Putamen (tissue), 1 donor: ENCODE data around the gene VEGFA.

Experiments used
- DNase-seq: peaks from one replicate; pipeline ENCODE4 v3.0.0-alpha.2; 2016; ENCODE audit warnings: low spot score

The VEGFA gene

DNA sequence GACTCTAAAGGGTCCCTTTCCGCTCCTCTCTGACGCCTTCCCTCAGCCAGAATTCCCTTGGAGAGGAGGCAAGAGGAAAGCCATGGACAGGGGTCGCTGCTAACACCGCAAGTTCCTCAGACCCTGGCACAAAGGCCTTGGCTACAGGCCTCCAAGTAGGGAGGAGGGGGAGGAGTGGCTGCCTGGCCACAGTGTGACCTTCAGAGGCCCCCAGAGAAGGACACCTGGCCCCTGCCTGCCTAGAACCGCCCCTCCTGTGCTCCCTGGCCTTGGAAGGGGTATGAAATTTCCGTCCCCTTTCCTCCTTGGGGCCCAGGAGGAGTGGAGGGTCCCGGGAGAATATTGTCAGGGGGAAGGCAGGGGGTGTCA is 2.7 kb downstream of the VEGFA start:
- DNase-seq = peak; percentile 22

DNA sequence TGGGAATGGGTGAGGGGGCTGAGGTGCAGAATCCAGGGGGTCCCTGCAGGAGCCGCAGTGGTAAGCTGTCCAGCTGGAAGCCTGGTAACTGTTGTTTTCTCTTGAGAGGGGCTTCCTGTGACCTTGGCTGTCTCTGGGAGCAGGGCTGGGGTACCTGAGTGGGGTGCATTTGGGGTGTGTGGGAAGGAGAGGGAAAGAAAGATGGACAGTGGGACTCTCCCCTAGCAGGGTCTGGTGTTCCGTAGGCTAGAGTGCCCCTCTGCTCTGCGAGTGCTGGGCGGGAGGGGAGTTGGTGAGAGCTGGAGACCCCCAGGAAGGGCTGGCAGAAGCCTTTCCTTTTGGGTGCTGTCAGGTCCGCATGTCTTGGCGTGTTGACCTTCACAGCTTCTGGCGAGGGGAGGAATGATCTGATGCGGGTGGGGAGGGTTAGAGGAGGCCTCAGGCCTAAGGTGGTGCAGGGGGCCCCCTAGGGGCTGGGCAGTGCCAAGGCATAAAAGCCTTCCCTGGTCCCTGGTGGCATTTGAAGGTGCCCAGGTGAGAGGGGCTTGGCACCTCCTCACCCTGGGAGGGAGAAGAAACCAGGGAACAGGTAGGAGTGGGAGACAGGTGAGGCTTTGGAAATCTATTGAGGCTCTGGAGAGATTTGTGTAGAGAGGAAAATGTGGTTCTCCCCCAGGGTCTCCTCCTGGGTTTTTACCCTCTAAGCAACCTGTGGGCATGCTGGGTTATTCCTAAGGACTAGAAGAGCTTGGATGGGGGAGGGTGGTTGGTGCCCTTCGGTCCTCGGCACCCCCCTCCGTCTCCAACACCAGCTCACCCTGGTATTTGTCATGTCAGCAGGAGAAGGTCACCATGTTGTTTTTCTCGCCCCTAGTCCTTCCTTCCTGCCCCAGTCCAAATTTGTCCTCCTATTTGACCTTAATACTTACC is 3.3 kb downstream of the VEGFA start:
- no peak for DNase-seq

DNA sequence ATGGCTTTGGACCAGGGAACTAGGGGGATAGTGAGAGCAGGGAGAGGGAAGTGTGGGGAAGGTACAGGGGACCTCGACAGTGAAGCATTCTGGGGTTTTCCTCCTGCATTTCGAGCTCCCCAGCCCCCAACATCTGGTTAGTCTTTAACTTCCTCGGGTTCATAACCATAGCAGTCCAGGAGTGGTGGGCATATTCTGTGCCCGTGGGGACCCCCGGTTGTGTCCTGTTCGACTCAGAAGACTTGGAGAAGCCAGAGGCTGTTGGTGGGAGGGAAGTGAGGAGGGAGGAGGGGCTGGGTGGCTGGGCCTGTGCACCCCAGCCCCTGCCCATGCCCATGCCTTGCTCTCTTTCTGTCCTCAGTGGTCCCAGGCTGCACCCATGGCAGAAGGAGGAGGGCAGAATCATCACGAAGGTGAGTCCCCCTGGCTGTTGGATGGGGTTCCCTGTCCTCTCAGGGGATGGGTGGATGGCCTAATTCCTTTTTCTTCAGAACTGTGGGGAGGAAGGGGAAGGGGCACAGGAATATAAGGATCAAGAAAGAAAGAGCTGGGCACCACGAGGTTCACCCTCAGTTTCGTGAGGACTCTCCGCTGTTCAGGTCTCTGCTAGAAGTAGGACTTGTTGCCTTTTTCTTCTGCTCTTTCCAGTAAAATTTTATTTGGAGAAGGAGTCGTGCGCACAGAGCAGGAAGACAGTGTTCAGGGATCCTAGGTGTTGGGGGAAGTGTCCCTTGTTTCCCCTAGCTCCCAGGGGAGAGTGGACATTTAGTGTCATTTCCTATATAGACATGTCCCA is 4.2 kb downstream of the VEGFA start:
- no peak for DNase-seq

DNA sequence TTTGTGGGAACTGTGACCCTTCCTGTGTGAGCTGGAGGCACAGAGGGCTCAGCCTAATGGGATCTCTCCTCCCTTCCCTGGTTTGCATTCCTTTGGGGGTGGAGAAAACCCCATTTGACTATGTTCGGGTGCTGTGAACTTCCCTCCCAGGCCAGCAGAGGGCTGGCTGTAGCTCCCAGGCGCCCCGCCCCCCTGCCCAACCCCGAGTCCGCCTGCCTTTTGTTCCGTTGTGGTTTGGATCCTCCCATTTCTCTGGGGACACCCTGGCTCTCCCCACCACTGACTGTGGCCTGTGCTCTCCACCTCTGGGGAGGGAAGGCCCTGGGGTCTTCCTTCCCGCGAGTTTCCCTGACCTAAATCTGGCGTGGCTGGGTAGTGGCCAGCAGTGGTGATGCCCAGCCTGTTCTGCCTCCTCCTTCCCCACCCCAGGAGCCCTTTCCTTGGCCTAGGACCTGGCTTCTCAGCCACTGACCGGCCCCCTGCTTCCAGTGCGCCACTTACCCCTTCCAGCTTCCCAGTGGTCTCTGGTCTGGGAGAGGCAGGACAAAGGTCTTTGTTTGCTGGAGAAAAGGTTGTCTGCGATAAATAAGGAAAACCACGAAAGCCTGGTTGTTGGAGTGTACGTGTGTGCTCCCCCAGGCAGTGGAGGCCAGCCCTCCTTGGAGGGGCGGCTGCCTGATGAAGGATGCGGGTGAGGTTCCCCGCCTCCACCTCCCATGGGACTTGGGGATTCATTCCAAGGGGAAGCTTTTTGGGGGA is 4.9 kb downstream of the VEGFA start:
- peak; percentile 52 for DNase-seq

DNA sequence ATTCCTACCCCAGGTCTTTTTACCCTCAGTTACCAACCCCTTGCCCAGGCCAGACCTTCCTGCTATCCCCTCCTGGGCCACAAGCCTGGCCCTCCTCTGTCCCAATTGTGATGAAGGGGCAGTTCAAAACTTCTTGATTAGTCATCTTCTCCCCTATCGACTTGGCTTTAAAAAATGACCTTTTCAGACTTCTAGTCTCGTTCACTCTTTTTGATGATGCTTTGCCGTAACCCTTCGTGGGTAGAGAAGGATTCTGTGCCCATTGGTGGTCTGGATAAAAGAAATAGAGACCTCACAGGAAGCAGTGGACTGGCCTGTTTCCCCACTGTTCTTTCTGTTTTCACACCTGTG is 5.5 kb downstream of the VEGFA start:
- no peak for DNase-seq

DNA sequence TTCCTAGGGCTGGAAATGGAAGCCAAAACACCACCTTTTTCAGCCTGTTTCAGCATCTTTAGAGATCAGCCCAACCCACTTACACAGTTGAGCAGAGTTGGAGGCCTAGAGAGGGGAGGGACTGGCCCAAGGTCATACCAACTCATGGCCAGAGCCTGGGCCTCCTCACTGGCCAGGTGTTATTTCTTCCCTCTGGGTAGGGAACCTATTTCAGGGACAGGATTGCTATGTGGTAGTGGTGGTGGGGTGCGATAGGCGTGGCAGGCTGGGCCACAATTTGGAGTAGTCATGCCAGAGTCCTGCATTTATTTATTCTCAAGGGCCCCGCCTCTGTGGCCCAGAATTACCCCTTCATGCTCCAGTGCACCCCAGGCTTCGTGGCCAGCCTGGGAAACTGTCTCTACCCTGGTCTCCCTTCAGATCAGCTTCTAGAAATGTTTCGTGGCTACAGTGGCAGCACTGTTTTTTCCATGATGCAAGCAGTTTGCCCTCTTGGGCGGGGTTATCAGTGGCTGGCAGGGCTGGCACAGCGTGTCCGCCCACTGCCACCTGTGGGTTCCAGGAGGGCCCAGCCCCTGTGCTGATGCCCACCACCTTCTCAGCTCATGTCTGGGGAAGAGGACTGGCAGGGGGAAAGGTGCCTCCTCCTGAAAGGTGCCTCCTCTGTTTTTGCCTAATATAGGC is 6.2 kb downstream of the VEGFA start:
- DNase-seq = no peak

DNA sequence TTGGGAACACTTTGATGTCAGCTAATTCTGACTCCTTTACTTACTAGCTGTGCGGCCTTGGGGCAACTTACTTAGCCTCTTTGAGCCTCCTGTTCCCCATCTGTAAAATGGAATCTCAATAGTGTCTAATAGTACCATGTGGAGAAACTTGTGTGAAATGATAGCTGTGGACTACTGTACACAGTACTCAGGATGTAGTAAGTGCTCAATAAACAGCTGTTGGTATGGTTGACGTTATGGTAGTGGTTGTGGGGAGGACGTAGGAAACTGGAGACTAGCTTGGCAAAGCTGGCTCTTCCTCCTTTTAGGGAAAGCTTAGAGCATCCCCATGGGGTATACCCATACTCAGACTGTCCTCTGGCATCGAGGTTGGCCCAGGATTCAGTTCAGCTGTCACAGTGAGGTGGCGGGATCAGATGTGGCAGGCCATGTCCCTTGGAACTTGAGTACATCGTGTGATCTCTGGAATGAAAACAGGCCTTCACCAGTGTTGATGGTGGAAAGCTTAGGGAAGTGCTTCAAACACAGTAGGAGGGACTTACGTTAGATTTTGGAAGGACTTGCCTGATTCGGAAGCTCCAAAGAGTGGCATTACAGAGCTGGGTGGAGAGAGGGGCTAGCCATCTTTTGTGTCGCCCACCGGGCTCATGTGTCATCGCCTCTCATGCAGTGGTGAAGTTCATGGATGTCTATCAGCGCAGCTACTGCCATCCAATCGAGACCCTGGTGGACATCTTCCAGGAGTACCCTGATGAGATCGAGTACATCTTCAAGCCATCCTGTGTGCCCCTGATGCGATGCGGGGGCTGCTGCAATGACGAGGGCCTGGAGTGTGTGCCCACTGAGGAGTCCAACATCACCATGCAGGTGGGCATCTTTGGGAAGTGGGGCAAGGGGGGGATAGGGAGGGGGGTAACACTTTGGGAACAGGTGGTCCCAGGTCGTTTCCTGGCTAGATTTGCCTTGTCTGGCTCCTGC is 7.1 kb downstream of the VEGFA start:
- no peak for DNase-seq

DNA sequence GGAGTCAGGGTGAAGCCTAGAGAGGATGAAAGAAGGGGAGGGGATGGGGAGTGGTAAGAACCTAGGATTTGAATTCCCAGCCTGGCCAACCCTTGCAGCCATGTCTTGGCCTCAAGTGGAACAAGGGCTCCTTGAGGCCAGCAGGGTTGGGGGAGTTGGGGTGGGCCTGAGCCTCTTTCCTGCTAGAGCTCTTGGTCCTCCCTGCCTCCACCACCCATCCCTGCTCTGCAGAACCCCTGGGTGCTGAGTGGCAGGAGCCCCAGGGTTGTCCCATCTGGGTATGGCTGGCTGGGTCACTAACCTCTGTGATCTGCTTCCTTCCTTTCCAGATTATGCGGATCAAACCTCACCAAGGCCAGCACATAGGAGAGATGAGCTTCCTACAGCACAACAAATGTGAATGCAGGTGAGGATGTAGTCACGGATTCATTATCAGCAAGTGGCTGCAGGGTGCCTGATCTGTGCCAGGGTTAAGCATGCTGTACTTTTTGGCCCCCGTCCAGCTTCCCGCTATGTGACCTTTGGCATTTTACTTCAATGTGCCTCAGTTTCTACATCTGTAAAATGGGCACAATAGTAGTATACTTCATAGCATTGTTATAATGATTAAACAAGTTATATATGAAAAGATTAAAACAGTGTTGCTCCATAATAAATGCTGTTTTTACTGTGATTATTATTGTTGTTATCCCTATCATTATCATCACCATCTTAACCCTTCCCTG is 8.3 kb downstream of the VEGFA start:
- DNase-seq = no peak

DNA sequence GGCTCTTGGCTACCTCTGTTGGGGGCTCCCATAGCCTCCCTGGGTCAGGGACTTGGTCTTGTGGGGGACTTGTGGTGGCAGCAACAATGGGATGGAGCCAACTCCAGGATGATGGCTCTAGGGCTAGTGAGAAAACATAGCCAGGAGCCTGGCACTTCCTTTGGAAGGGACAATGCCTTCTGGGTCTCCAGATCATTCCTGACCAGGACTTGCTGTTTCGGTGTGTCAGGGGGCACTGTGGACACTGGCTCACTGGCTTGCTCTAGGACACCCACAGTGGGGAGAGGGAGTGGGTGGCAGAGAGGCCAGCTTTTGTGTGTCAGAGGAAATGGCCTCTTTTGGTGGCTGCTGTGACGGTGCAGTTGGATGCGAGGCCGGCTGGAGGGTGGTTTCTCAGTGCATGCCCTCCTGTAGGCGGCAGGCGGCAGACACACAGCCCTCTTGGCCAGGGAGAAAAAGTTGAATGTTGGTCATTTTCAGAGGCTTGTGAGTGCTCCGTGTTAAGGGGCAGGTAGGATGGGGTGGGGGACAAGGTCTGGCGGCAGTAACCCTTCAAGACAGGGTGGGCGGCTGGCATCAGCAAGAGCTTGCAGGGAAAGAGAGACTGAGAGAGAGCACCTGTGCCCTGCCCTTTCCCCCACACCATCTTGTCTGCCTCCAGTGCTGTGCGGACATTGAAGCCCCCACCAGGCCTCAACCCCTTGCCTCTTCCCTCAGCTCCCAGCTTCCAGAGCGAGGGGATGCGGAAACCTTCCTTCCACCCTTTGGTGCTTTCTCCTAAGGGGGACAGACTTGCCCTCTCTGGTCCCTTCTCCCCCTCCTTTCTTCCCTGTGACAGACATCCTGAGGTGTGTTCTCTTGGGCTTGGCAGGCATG is 9.2 kb downstream of the VEGFA start:
- no peak for DNase-seq

DNA sequence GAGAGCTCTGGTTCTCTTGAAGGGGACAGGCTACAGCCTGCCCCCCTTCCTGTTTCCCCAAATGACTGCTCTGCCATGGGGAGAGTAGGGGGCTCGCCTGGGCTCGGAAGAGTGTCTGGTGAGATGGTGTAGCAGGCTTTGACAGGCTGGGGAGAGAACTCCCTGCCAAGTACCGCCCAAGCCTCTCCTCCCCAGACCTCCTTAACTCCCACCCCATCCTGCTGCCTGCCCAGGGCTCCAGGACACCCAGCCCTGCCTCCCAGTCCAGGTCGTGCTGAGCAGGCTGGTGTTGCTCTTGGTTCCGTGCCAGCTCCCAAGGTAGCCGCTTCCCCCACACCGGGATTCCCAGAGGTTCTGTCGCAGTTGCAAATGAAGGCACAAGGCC is 9.8 kb downstream of the VEGFA start:
- DNase-seq = no peak

DNA sequence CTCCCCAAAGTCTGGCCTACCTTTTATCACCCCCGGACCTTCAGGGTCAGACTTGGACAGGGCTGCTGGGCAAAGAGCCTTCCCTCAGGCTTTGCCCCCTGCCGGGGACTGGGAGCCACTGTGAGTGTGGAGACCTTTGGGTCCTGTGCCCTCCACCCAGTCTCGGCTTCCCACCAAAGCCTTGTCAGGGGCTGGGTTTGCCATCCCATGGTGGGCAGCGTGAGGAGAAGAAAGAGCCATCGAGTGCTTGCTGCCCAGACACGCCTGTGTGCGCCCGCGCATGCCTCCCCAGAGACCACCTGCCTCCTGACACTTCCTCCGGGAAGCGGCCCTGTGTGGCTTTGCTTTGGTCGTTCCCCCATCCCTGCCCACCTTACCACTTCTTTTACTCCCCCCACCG is 10.3 kb downstream of the VEGFA start:
- no peak for DNase-seq

DNA sequence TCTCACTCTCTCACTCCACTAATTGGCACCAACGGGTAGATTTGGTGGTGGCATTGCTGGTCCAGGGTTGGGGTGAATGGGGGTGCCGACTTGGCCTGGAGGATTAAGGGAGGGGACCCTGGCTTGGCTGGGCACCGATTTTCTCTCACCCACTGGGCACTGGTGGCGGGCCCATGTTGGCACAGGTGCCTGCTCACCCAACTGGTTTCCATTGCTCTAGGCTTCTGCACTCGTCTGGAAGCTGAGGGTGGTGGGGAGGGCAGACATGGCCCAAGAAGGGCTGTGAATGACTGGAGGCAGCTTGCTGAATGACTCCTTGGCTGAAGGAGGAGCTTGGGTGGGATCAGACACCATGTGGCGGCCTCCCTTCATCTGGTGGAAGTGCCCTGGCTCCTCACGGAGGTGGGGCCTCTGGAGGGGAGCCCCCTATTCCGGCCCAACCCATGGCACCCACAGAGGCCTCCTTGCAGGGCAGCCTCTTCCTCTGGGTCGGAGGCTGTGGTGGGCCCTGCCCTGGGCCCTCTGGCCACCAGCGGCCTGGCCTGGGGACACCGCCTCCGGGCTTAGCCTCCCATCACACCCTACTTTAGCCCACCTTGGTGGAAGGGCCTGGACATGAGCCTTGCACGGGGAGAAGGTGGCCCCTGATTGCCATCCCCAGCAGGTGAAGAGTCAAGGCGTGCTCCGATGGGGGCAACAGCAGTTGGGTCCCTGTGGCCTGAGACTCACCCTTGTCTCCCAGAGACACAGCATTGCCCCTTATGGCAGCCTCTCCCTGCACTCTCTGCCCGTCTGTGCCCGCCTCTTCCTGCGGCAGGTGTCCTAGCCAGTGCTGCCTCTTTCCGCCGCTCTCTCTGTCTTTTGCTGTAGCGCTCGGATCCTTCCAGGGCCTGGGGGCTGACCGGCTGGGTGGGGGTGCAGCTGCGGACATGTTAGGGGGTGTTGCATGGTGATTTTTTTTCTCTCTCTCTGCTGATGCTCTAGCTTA is 11.2 kb downstream of the VEGFA start:
- no peak for DNase-seq

DNA sequence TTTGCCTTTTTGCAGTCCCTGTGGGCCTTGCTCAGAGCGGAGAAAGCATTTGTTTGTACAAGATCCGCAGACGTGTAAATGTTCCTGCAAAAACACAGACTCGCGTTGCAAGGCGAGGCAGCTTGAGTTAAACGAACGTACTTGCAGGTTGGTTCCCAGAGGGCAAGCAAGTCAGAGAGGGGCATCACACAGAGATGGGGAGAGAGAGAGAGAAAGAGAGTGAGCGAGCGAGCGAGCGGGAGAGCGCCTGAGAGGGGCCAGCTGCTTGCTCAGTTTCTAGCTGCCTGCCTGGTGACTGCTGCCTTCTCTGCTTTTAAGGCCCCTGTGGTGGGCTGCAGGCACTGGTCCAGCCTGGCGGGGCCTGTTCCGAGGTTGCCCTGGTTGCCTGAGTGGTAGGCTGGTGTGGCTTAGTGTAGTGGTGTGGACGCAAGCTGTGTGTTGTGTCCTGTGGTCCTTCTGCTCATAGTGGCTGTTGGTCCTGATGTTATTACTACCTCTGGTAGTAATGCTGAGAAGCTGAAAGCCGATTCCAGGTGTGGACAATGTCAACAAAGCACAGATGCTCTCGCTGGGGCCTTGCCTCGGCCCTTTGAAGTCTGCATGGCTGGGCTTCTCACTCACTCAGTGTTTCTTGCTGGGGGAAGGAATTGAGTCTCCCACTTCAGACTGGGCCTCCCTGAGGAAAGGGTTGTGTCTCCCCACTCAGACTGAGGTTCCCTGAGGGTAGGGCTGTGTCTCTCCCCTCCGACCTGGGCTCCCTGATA is 12.1 kb downstream of the VEGFA start:
- no peak for DNase-seq

DNA sequence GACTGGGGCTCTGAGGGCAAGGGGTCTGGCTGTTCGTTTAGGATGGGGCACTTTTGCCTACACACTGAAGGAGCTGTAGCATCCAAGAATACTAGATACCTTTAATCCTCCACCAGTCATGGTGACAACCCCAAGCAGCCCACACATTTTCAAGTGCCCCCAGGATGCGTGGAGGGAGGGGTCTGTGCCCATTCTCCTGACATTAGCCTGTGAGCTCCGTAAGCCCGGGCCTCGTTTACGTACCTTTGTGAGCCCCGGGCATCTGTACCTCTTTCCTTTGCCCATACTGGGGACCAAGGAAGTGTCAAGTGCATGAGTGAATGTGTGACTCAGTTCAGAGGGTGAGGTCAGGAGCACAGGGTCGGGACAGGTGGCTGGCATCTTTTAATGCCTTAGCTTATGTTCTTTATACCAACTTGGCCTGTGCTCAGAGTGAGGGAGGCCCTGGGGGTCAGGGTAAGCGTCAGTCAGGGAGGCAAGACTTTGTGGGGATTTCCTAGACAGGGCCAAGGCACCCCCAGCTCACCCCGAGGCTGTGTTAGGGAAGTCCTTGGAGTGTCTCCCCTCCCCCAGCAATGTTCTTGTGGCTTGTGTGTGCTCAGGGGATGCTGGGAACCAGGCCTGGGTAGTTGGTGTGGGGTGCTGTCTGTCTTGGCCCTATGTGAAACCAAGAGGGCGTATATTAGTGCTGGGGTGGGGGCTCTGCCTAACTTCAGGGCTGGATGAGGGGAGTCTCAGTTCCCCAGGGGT is 12.9 kb downstream of the VEGFA start:
- DNase-seq = no peak

DNA sequence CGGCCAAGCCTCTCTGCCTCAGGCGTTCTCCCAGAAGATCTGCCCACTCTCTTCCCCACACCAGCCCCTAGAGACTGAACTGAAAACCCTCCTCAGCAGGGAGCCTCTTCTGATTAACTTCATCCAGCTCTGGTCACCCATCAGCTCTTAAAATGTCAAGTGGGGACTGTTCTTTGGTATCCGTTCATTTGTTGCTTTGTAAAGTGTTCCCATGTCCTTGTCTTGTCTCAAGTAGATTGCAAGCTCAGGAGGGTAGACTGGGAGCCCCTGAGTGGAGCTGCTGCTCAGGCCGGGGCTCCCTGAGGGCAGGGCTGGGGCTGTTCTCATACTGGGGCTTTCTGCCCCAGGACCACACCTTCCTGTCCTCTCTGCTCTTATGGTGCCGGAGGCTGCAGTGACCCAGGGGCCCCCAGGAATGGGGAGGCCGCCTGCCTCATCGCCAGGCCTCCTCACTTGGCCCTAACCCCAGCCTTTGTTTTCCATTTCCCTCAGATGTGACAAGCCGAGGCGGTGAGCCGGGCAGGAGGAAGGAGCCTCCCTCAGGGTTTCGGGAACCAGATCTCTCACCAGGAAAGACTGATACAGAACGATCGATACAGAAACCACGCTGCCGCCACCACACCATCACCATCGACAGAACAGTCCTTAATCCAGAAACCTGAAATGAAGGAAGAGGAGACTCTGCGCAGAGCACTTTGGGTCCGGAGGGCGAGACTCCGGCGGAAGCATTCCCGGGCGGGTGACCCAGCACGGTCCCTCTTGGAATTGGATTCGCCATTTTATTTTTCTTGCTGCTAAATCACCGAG is 14.2 kb downstream of the VEGFA start:
- DNase-seq = no peak
